Activated naive CD4-positive, alpha-beta T cell treated with anti-CD3 and anti-CD28 coated beads, Interleukin-2, amount 10 ng/mL, durations not matched to agents 5 hours and 36 hours (primary cell): Measurements from ENCODE around the gene CWC25. TPM values are rescaled to one million over a fixed set of nuclear protein-coding genes. Genes with fewer than 3 reads are reported as not detected.

Source experiments
- microRNA-seq: library from miRNA; unstranded; fragments of <30 nt; microRNA quantifications from one replicate; pipeline ENCODE4 v1.2.0, GENCODE V29; 2022; ENCODE audit warnings: borderline microRNAs expressed, borderline replicate concordance
- total RNA-seq, 2 experiments: library from RNA; stranded (reverse); gene quantifications; one replicate each; pipeline ENCODE4 v1.2.3, GENCODE V29; 2021

CWC25 gene
- 10 to 100 TPM; 27.5 to 31.4 TPM for total RNA-seq

GRCh38 chr17:38824899-38825761 lies at the start of gene CWC25:
CWC25 (minus strand) TSS chr17:38825321; CDS start chr17:38825183, 138 bp downstream.

GRCh38 chr17:38869526-38870258 lies 44.6 kb upstream of the CWC25 start, which contains the start of gene LASP1:
LASP1 (plus strand) TSS chr17:38870058; CDS start chr17:38870190, 132 bp downstream.

GRCh38 chr17:38853292-38854219 lies 28.4 kb upstream of the CWC25 start, which contains the start of gene RPL23:
RPL23 (minus strand) TSS chr17:38853721; CDS start chr17:38853710, 11 bp downstream.

GRCh38 chr17:38799501-38800236 lies 25.5 kb downstream of the CWC25 start, which contains the start of gene PIP4K2B:
PIP4K2B (minus strand) TSS chr17:38799556; CDS start chr17:38799424, 132 bp downstream.

GRCh38 chr17:38752308-38753070 lies 72.6 kb downstream of the CWC25 start, which contains the start of gene PSMB3:
PSMB3 (plus strand) TSS chr17:38752741; CDS start chr17:38752827, 86 bp downstream.

Small RNA genes within 50 kb of the gene (microRNA-seq; reads per million reads assigned to microRNA genes)
- not detected for gene MIR4727

Other genes starting within 250 kb of the CWC25 start
- gene SRCIN1, start 219.4 kb downstream of the CWC25 start, total RNA-seq = under 1 TPM in 1 of 2 experiments, not detected in 1; 0.17 TPM
- 1 to 10 TPM; 8.9 to 9.3 TPM for gene EPOP, start 150.4 kb downstream of the CWC25 start, total RNA-seq
- gene MLLT6, start 120.0 kb downstream of the CWC25 start, total RNA-seq = 100 to 1,000 TPM; 259 to 271 TPM
- gene CISD3, start 95.0 kb downstream of the CWC25 start, total RNA-seq = 10 to 100 TPM; 32.9 to 36.3 TPM
- gene PCGF2, start 77.0 kb downstream of the CWC25 start, total RNA-seq = under 1 TPM; 0.14 to 0.38 TPM
- 100 to 1,000 TPM; 168 to 173 TPM for gene PSMB3, start 72.6 kb downstream of the CWC25 start, total RNA-seq
- 10 to 100 TPM; 49.3 to 53.2 TPM for gene PIP4K2B, start 25.8 kb downstream of the CWC25 start, total RNA-seq
- 1,000 to 10,000 TPM; 1,422 to 1,429 TPM for gene RPL23, start 28.4 kb upstream of the CWC25 start, total RNA-seq
- 100 to 1,000 TPM; 189 to 197 TPM for gene LASP1, start 44.7 kb upstream of the CWC25 start, total RNA-seq
- not detected for gene FBXO47, start 142.1 kb upstream of the CWC25 start, total RNA-seq